Measurements from ENCODE around the gene FAM110A.
"Not testable (repeated sequence)": the region's sequence is repeated elsewhere in the genome, so short reads cannot be mapped to it uniquely, and the experiment has no call there.

FAM110A gene

GRCh38 chr20:877814-878213 is 44.3 kb downstream of the FAM110A start:
- no peak for DNase-seq

- peak; percentile 67 for DNase-seq
Observed at GRCh38 chr20:878511-879307, 45.2 kb downstream of the FAM110A start.

GRCh38 chr20:879626-880025 is 46.1 kb downstream of the FAM110A start:
- no peak for DNase-seq

- DNase-seq: no peak
Observed at GRCh38 chr20:881051-881782, 47.7 kb downstream of the FAM110A start.

GRCh38 chr20:881783-882144 is 48.2 kb downstream of the FAM110A start:
- no peak for DNase-seq

- DNase-seq: no peak
Observed at GRCh38 chr20:884983-885952, 51.8 kb downstream of the FAM110A start.

GRCh38 chr20:887137-887536 is 53.6 kb downstream of the FAM110A start:
- no peak for DNase-seq

- DNase-seq: no peak
Observed at GRCh38 chr20:888057-888456, 54.5 kb downstream of the FAM110A start.

- DNase-seq: no peak
Observed at GRCh38 chr20:889106-889505, 55.6 kb downstream of the FAM110A start.

GRCh38 chr20:889932-890463 is 56.5 kb downstream of the FAM110A start:
- DNase-seq: no peak

GRCh38 chr20:890666-891057 is 57.1 kb downstream of the FAM110A start:
- DNase-seq: no peak

GRCh38 chr20:891058-891705 is 57.7 kb downstream of the FAM110A start:
- DNase-seq: no peak

GRCh38 chr20:891706-892080 is 58.2 kb downstream of the FAM110A start:
- DNase-seq: no peak

- not testable (repeated sequence) for DNase-seq
Observed at GRCh38 chr20:892371-892770, 58.9 kb downstream of the FAM110A start.

Measured in OCI-M1 (cell line).